Measurements from ENCODE around the gene TET1.
"Not testable (repeated sequence)": the region's sequence is repeated elsewhere in the genome, so short reads cannot be mapped to it uniquely, and the experiment has no call there.

Gene TET1

DNA sequence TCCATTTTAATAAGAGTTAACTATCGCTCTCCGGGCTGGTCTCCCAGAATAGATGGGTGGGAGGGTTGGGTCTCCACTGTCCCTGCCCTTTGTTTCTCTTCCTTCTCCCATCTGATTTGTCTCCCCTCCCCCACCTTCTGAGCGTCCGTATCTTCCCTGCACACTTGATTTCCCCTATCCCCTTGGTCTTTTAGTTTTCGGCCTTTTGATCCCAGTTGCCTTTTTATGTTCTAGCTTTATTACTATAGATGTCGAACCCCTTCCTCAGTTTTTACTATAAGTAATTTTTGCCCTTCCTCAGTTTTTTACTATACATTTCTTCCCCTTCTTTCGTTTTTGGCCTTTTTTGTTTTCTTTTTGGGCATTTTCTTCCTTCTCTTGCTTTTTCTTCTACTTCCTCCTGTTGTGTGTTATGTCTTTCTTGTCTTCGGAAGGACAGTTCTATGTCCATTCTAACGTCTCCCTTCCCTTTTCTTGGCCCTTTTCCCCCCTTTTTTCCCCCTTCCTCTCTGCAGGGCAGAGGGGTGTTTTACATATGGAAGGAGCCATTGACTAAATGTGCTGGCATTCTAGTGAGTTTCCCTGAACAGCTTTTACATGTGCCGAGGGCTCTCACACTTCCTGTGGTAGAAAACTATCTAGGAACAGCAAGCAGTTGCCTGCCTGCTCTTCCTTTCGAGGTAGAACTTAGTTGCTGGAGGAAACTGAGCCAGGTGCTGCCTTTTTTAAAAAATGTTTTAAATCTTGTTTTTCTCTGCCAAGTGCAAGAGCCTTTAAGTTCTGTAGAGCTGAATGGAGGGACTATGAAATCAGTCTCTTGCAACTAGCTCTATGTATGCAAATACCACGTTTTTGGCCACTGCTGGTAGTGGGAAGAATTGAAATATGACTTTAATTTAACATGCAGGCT is 2.8 kb downstream of the TET1 start:
- FAIRE-seq (no peak), DNase-seq (ENCODE audit: insufficient read length, low spot score) (no peak)

DNA sequence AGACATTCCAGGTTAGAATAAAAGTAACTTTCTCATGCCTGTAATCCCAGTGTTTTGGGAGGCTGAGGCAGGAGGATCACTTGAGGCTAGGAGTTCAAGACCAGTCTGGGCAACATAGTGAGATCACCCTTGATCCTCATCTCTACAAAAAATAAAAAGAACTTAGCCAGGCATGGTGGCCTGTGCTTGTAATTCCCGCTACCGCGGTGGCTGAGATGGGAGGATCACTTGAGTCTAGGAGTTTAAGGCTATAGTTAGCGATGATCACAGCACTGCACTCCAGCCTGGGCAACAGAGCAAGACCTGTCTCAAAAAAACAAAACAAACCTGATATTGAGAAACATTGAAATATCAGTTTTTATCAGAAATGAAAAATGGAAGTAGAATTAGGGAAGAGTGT is 4.6 kb downstream of the TET1 start:
- DNase-seq (ENCODE audit: insufficient read length, low spot score): no peak
- FAIRE-seq: no peak

DNA sequence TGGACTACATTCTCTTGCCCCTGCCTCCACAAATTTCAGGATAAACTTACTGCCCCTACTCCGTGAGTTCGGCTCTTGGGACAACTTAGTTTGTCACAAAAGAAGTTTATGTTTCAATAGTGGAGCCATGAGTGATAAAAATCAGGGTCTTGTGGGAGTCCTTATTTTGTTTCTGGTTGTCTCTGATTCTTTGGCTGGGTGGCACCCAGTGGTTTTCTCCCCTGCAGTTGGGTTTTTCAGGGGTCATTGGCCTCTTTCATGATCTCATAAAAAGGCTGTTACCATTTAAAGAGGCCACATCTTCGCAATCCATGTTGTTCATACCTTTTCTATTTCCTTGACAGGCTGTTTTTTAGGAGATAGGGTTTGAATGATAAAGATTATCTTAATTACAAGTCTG is 5.5 kb downstream of the TET1 start:
- no peak for DNase-seq (ENCODE audit: insufficient read length, low spot score)
- no peak for FAIRE-seq

DNA sequence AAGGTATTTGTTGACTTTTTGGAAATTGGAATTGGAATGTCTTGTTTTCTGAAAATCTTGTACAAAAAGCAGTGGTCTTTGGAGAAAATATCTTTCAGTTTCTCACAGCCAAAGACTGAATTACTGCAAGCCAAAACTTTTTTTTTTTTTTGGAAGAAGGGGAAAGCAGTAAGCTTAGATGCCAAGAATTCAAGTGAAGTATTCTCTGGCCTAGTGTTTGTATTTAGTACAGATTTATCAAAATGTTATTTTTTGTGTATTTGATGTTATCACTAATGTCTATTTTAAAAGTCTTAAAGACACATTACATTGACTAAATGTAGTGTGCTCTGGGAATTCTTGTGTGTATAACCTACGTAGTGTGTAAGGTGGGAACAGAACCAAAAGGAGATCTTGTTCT is 6.2 kb downstream of the TET1 start:
- no peak for FAIRE-seq
- no peak for DNase-seq (ENCODE audit: insufficient read length, low spot score)

DNA sequence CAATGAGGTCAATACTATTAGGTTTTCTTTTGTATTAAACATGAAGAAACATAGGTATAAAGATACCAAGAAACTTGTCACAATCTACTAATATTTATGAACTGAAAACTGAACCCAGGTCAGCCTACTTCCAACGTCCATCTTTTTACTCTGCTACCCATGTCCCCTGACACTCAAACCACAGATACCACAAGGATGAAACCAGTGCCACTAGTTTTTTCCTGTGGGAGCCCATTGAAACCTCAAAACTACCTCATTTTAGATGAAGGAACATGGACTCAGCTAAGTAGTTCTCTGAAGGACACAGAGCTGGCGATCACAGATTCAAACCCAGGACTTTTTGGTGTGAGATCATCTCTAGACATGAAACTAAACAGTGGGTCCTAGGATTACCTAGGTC is 6.8 kb downstream of the TET1 start:
- FAIRE-seq: no peak
- DNase-seq (ENCODE audit: insufficient read length, low spot score): no peak

DNA sequence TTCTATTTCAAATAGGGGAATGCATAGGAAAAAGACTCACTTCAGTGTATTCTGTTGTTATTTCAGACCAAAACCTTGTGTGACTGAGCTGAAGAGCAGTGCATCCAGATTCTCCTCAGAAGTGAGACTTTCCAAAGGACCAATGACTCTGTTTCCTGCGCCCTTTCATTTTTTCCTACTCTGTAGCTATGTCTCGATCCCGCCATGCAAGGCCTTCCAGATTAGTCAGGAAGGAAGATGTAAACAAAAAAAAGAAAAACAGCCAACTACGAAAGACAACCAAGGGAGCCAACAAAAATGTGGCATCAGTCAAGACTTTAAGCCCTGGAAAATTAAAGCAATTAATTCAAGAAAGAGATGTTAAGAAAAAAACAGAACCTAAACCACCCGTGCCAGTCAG is 12.0 kb downstream of the TET1 start:
- no peak for FAIRE-seq

DNA sequence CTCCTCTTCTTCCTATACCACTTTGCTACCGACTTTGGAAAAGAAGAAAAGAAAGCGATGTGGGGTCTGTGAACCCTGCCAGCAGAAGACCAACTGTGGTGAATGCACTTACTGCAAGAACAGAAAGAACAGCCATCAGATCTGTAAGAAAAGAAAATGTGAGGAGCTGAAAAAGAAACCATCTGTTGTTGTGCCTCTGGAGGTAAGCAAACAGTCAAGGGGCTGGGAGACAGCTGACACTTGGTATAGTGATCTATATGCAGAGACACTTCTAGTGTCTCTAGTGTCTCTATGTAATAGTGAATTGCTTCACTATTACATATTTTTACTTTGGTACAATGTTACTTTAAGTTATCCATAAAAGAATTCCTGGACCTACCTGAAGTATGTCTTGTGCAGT is 13.9 kb downstream of the TET1 start:
- no peak for DNase-seq (ENCODE audit: insufficient read length, low spot score)
- FAIRE-seq: no peak

More for the DNA sequence above, 12.0 kb downstream of the TET1 start:
- DNase-seq (ENCODE audit: insufficient read length, low spot score): no peak

DNA sequence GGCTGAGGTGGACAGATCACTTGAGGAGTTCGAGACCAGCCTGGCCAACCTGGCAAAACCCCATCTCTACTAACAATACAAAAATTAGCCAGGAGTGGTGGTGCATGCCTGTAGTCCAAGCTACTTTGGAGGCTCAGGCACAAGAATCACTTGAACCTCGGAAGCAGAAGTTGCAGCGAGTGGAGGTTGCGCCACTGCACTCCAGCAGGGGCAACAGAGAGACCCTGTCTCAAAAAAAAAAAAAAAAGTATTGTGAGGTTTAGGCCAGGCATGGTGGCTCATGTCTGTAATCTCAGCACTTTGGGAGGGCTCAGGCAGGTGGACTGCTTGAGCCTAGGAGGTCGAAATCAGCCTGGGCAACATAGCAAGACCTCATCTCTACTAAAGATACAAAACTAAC is 16.0 kb downstream of the TET1 start:
- DNase-seq (ENCODE audit: insufficient read length, low spot score) (no peak), FAIRE-seq (no peak)

DNA sequence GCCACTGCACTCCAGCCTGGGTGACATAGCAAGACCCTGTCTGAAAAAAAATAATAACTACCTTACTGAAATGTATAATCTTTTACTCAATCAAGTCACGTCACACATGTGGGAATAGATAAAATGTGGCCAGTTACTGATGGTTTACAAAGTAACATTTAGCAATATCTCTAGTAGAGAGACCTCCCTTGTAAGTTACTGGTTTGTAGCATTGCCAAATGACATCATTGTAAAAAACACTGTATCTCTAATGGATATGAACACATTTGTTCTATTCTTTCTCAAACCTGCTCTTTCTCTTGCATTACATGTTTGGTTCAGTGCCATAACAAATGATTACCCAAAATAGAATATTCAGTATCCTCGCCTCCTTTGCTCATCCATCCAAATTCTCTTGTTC is 18.8 kb downstream of the TET1 start:
- DNase-seq (ENCODE audit: insufficient read length, low spot score) (no peak), FAIRE-seq (no peak)

DNA sequence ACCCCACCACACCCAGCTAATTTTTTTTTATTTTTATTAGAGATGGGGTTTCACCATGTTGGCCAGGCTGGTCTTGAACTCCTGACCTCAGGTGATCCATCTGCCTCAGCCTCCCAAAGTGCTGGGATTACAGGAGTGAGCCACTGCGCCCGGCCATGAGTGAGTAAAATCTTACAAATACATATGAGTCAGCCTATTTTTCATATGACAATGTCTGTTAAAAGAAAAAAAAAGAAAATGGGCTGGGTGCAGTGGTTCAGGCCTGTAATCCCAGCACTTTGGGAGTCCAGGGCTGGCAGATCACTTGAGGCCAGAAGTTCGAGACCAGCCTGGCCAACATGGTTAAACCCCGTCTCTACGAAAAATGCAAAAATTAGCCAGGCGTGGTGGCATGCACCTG is 24.1 kb downstream of the TET1 start:
- not testable (repeated sequence) for DNase-seq (ENCODE audit: insufficient read length, low spot score)

DNA sequence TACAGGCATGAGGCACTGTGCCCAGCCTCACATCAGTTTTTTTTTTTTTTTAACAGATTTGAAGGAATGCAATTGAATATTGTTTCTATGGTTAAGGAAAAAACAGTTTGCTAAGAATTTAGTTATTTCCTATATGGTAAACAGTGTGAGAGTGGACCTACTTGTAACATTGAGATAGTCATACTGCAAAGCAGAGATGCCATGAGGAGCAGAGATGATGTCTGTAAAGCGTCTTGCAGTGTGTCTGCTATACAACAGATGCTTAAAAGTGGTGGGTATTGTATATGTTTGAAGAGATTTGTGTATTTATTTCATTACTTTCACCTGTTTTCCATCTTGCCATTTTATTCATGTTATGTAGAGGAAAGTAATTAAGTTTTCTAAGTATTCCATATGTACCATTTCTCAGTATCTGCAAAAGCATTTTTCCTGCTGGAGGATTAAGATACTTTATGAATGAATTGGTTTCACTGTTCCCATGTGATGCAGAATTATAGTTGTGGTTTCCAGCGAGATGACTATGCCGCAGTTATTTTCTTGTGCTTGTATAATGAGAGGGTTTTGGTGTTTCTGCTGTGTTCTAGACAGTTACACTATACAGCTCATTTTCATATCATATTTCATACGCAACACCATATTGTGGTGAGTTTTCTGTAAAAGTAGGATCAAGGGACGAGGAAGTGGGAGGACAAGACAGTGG is 26.6 kb downstream of the TET1 start:
- FAIRE-seq (no peak), DNase-seq (ENCODE audit: insufficient read length, low spot score) (no peak)

More for the DNA sequence above, 24.1 kb downstream of the TET1 start:
- FAIRE-seq: not testable (repeated sequence)

DNA sequence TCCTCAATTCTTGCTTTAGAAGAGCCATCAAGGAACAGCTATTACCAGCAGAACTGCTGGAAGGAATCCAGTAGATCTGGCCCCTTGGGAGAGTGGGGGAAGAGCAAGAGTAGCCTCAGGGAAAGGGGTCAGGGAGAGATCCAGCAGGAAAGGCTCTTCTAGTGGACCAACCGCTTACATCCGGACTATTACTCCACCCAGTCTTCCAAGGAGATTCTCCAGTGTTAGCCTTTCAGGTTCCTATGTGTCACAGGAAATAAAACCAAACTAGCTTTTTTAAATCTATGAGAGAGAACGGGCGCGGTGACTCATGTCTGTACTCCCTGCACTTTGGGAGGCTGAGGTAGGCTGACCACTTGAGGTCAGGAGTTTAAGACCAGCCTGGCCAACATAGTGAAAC is 34.3 kb downstream of the TET1 start:
- FAIRE-seq (no peak), DNase-seq (ENCODE audit: insufficient read length, low spot score) (peak; percentile 28)

DNA sequence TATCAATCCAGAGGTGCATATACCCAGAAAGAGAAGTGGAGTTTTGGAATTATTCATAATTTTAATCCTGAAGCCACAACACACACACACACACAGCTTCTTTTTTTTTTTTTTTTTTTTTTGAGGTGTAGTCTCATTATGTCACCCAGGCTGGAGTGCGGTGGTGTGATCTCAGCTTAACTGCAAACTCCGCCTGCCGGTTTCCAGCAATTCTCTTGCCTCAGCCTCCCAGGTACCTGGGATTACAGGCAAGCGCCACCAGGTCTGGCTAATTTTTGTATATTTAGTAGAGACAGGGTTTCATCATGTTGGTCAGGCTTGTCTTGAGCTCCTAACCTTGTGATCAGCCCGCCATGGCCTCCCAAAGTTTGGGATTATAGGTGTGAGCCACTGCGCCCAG is 35.4 kb downstream of the TET1 start:
- DNase-seq (ENCODE audit: insufficient read length, low spot score) (no peak), FAIRE-seq (no peak)

DNA sequence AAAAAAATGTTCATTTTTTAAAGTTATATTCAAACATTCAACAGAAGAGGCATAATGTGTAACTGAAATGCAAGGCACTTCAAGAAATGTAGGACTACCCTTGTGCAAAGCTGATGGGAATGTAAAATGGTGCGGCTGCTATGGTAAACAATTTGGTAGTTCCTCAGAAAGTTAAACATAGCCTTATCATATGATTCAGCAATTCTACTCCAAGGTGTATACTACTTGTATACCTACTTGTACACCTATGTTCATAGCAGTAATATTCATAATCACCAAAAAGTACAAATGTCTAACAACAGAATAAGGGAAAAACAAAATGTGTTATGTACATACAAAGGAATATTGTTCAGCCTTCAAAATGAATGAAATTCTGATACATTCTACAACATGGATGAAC is 37.3 kb downstream of the TET1 start:
- FAIRE-seq: no peak
- DNase-seq (ENCODE audit: insufficient read length, low spot score): no peak

DNA sequence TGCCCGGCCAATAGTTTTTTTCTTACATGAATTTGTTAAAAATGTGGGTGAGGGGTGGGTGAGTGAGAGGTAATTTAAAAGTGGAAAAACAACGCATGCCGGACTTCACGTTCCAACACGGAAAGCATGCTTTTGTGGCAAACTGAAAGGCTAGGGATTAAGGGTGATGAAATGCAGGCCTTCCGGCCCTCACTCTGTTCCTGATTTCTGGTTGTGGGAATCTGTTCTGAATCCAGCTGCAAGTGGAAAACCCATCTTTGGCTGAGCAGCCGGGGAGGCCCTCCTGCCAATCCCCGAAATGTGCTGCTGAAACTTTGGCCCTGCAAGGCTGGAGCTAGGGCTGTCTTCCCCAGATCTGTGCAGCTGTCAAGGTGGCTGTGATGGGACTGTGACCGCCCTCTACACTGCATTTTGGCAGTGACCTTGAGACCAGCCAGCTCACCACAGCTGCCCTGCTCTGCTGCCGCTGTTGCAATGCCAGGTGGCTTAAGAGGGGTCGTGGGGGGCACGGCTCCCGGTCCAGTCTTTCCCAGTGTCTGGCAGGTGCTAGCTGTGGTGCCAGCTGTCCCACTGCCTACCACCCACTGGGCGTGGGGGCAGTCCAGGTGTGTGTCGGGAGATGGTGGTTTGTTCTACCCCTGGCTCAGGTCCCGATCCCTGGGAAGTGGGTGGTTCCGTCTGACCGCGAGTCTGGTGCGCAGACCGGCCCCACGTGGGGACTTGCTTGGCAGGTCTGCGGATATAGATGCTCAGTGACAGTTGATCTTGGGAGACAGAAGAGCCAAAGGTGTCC is 39.0 kb downstream of the TET1 start:
- no peak for DNase-seq (ENCODE audit: insufficient read length, low spot score)
- no peak for FAIRE-seq

DNA sequence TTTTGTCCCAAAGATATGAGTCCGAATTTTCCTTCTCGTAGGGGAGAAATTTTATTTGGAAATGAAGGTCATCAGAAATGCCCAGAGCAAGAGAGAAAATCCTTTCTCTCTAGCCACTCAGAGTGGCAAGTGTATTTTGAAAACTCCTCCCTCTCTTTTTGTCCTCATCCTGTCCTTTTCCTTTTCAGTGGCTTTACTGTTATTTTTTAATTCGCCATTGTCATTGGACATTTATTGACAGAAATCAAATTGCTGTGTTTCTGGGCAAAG is 39.6 kb downstream of the TET1 start:
- DNase-seq (ENCODE audit: insufficient read length, low spot score) (no peak), FAIRE-seq (no peak)

DNA sequence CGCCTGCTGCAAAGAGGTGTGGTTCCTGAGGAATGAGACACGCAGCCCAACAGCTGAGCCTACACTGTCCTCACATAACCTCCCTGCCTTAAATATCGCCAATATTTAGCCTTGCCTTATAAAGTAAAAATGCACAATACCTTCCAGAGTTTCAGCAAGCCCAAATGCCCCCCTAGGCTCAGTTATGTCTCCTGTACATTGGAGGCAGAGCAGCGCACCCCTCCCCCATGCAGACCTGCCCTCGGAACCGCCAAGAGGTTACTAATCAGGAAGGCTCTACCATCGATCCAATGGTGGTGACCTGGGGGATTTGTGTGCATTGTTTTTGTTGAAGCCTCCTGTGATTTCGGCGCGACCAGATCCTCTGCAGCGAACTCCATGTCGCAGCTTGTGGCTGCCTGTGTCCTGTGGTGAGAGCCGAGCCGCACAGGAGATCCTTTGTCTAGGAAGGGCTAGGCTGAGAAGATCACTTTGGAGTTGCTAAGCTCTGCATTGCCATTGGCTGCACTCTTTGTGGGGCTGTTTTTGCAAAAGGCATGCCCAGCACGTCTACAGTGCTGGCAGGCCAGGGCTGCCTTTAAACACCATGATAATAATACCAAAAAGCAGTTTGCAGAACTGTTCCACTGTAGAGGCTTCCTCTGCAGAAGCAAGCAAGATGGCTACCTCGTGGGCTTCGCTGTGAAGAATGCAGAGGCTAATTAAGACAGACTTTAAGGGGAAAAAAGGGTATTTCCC is 40.1 kb downstream of the TET1 start:
- DNase-seq (ENCODE audit: insufficient read length, low spot score) (peak; percentile 78), FAIRE-seq (peak; percentile 79)

DNA sequence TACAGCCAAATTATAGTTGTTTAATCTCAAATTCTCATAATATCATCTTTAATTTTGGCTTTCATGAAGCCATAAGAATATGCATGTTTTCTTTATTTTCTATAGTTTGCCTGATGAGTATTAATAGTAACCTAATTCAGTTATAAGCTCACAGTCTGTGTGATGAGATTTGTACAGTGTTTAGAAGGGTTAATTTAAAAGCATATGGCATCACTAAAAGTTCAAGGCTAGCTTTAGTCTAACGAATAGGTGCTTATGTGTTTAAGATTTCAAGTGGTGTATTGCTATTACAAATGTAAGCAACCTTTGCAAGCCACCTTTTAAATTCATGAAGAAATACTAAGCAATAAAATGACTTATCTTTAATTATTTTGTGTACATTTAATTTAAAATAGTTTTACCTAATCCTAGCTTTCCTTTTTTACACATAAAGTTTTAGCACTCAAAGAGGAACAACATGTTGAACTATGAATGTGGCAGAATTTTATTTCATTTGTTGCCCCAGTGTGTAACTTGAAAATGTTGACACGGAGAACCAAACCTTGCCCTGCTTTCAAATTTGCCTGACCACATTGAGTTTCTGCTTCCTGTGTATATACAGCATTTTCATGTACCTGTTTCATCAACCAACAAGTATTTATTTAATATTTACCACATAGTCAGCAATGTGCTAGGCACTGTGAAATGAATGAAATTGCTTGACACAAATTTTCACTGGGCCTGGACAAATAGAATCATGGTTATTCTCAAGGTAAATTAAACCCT is 41.5 kb downstream of the TET1 start:
- DNase-seq (ENCODE audit: insufficient read length, low spot score) (no peak), FAIRE-seq (no peak)

DNA sequence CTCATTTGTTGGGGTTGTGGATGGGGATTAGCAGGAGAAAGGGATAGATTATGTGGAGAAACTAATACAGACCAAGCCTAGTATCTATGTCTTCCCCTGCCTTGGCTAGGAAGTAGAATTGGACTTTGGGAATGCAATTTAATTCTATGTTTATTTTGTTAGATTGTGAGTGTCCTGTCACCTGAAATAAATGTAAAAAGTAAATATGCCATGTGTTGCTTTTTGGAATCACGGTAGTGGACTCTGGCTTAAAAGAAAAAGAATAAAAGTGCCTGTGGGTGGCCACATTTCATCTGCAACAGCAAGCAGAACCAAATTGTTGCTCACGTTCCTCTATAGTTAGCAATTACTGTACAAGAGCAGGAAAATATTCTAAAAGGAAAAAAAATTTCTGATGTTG is 42.3 kb downstream of the TET1 start:
- DNase-seq (ENCODE audit: insufficient read length, low spot score) (no peak), FAIRE-seq (no peak)

DNA sequence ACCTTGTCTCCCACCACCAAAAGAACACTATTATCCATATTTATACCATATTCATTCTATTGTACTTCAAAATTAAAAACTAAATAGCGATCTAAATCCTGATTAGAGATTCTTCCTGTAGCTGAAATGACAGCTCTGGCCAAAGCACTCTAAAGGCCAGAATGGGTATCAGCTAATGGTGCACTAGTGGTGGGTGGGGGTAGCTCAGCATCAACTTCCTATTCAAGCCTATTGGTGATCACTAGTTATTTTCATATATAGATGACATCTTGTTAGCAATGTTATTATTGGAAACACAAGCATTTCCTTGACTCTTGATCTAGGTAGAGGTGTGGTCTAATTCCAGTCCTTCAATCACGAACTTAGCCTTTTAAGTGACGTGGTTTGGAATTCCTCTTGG is 43.6 kb downstream of the TET1 start:
- no peak for DNase-seq (ENCODE audit: insufficient read length, low spot score)
- no peak for FAIRE-seq
